Measurements from ENCODE around the gene GRHL3.
A peak's percentile ranks its signal among the peaks of the same experiment; 100 is the strongest.

GRHL3 gene

GRCh38 chr1:24355466-24355865, 36.3 kb downstream of the GRHL3 start:
- H3K4me3 ChIP-seq (replicated peaks in 1 of 2; ENCODE audit: low read depth in 2 of 2, low read length in 2 of 2) = no peak overlapping the region
- DNase-seq (ENCODE audit: low read depth in 2 of 2) = no peak
- TF ChIP-seq, protein P1, sequence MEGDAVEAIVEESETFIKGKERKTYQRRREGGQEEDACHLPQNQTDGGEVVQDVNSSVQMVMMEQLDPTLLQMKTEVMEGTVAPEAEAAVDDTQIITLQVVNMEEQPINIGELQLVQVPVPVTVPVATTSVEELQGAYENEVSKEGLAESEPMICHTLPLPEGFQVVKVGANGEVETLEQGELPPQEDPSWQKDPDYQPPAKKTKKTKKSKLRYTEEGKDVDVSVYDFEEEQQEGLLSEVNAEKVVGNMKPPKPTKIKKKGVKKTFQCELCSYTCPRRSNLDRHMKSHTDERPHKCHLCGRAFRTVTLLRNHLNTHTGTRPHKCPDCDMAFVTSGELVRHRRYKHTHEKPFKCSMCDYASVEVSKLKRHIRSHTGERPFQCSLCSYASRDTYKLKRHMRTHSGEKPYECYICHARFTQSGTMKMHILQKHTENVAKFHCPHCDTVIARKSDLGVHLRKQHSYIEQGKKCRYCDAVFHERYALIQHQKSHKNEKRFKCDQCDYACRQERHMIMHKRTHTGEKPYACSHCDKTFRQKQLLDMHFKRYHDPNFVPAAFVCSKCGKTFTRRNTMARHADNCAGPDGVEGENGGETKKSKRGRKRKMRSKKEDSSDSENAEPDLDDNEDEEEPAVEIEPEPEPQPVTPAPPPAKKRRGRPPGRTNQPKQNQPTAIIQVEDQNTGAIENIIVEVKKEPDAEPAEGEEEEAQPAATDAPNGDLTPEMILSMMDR (IDR thresholded peaks at IDR 0.05; ENCODE audit: low read depth, low read length) = no peak

GRCh38 chr1:24357038-24357437, 37.9 kb downstream of the GRHL3 start:
- DNase-seq (ENCODE audit: low read depth in 2 of 2) = no peak
- TF ChIP-seq, protein P1 (IDR thresholded peaks at IDR 0.05; ENCODE audit: low read depth, low read length) = no peak
- H3K4me3 ChIP-seq (replicated peaks in 1 of 2; ENCODE audit: low read depth in 2 of 2, low read length in 2 of 2) = no peak overlapping the region

GRCh38 chr1:24360681-24361080, 41.5 kb downstream of the GRHL3 start:
- no peak overlapping the region for H3K4me3 ChIP-seq (replicated peaks in 1 of 2; ENCODE audit: low read depth in 2 of 2, low read length in 2 of 2)
- TF ChIP-seq, protein P1 (IDR thresholded peaks at IDR 0.05; ENCODE audit: low read depth, low read length) = no peak
- no peak for DNase-seq (ENCODE audit: low read depth in 2 of 2)

DNA sequence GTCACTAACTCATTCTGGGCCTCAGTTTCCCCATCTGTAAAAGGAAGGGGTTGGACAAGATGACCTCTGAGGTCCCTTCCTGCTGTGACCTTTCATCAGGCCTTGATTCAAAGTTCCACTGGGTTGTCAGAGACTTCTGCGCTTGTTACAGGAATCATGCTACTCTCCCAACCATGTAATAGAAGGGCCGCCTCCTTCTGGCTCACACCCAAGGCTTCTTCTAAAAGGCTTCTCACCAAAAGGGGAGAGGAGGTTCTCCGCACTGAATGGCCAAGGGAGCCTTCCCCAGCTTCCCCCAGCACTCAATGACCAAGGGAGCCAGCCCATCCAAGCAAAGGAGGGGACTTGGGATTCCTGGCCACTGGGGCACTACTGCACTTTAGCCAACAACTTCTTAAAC, 42.7 kb downstream of the GRHL3 start:
- no peak overlapping the region for H3K4me3 ChIP-seq (replicated peaks in 1 of 2; ENCODE audit: low read depth in 2 of 2, low read length in 2 of 2)
- DNase-seq (ENCODE audit: low read depth in 2 of 2) = no peak
- TF ChIP-seq, protein P1 (IDR thresholded peaks at IDR 0.05; ENCODE audit: low read depth, low read length) = no peak

DNA sequence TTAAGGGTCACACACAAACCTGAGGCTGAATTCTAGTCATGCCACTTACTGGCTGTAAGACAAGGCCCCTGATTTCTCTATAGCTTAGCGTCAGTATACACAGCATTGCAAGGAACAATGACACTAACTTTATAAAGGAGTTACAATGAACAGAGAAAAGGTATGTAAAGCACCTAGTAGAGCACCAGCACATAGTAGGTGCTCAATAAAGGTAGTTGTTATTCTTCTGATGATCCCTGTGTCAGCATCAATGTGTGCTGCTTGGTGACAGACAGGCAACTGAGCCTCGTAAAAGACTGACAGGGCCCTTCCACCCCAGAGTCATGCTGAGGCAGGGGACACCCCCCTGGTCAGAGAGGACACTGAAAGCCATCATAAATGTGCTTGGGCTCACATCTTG, 43.2 kb downstream of the GRHL3 start:
- TF ChIP-seq, protein P1 (IDR thresholded peaks at IDR 0.05; ENCODE audit: low read depth, low read length) = no peak
- no peak for DNase-seq (ENCODE audit: low read depth in 2 of 2)
- H3K4me3 ChIP-seq (replicated peaks in 1 of 2; ENCODE audit: low read depth in 2 of 2, low read length in 2 of 2) = no peak overlapping the region

GRCh38 chr1:24362982-24363614, 43.9 kb downstream of the GRHL3 start:
- TF ChIP-seq, protein P1 (IDR thresholded peaks at IDR 0.05; ENCODE audit: low read depth, low read length) = no peak
- peak; percentile 89 to 94 for DNase-seq (ENCODE audit: low read depth in 2 of 2)
- H3K4me3 ChIP-seq (replicated peaks in 1 of 2; ENCODE audit: low read depth in 2 of 2, low read length in 2 of 2) = no peak overlapping the region

- TF ChIP-seq, protein P1 (IDR thresholded peaks at IDR 0.05; ENCODE audit: low read depth, low read length) = no peak
- H3K4me3 ChIP-seq (replicated peaks in 1 of 2; ENCODE audit: low read depth in 2 of 2, low read length in 2 of 2) = no peak overlapping the region
- no peak for DNase-seq (ENCODE audit: low read depth in 2 of 2)
Measured at GRCh38 chr1:24363994-24364393, 44.8 kb downstream of the GRHL3 start.

Measured in cardiac fibroblast (primary cell).